ENCODE data around the gene CMC1. TPM values are rescaled to one million over a fixed set of nuclear protein-coding genes. Genes with fewer than 3 reads are reported as not detected.

Gene CMC1
- total RNA-seq, 1 experiment from 2014 or later, result 16.5 TPM

- Mint-ChIP-seq H3K27ac (peak overlapping the region in 1 of 3 experiments; percentile 96; a peak in 1 of 7 replicates), H3K9me3 (no peaks in the 10 kb centered on the region; a peak in 1 of 5 replicates), H3K4me3 (peak overlapping the region; percentile 78 to 87), H3K27me3 (ENCODE audit: low read depth) (no peaks in the 10 kb centered on the region), H3K36me3 (ENCODE audit: insufficient read depth in 1 of 3, low read depth in 3 of 3) (peaks cover 0 to 4% (median 2%) of the 10 kb centered on the region in 3 experiments; a peak in 4 of 7 replicates), H3K4me1 (peaks cover 48 to 51% of the 10 kb centered on the region in 2 experiments)
- Histone ChIP-seq H2AFZ (ENCODE audit: low read length) (peak overlapping the region; percentile 51), H3K4ac (ENCODE audit: low read depth, low read length) (no peak overlapping the region), H2BK15ac (ENCODE audit: low read depth, low read length) (no peak overlapping the region), H3K79me2 (ENCODE audit: insufficient read depth, low read length) (peaks cover 6% of the 10 kb centered on the region; the same call in 1 of the 2 replicates), H3T11ph (ENCODE audit: low read length) (no peak overlapping the region), H2BK5ac (ENCODE audit: insufficient read length, low read length) (no peak overlapping the region), H3K9ac (ENCODE audit: extremely low read depth, insufficient read length, low read length) (peak overlapping the region; percentile 15), H3K9me3 (ENCODE audit: control insufficient read depth, low read depth, low read length) (no peaks in the 10 kb centered on the region), H2BK120ac (ENCODE audit: low read depth, low read length, poor library complexity, severe bottlenecking) (no peak overlapping the region), H3K4me2 (ENCODE audit: insufficient read depth, insufficient read length, low read length) (peak overlapping the region; percentile 72), H4K91ac (ENCODE audit: insufficient read length, low read depth, low read length) (no peak overlapping the region), H3K23ac (ENCODE audit: insufficient read length, low read depth, low read length) (no peak overlapping the region), H4K8ac (replicated peaks; ENCODE audit: insufficient read length, low read depth, low read length) (no peak overlapping the region), H3K27ac (ENCODE audit: insufficient read length, low read depth, low read length) (no peak overlapping the region), H3K56ac (ENCODE audit: insufficient read length, low read depth, low read length) (no peak overlapping the region), H3K23me2 (ENCODE audit: insufficient read length, low read depth, low read length, poor library complexity, severe bottlenecking) (peaks cover 11% of the 10 kb centered on the region), H2BK12ac (ENCODE audit: insufficient read length, low read depth, low read length) (no peak overlapping the region), H3K4me1 (ENCODE audit: insufficient read depth, low read length) (peaks cover 9% of the 10 kb centered on the region; the same call in 1 of the 2 replicates), H2BK20ac (ENCODE audit: low read depth, low read length, poor library complexity, severe bottlenecking) (no peak overlapping the region), H3K27me3 (ENCODE audit: insufficient read depth, low read length) (no peaks in the 10 kb centered on the region), H4K20me1 (ENCODE audit: control insufficient read depth, insufficient read depth, insufficient read length) (no peaks in the 10 kb centered on the region), H4K5ac (ENCODE audit: insufficient read length, low read depth, low read length) (no peak overlapping the region), H3K79me1 (ENCODE audit: insufficient read depth, low read depth, low read length, poor library complexity, severe bottlenecking) (no peaks in the 10 kb centered on the region), H2AK5ac (ENCODE audit: insufficient read length, low read length) (no peak overlapping the region), H3K18ac (ENCODE audit: insufficient read length, low read depth, low read length) (no peak overlapping the region), H3K14ac (ENCODE audit: insufficient read depth, low read length) (no peak overlapping the region)
- peak; percentile 81 for DNase-seq
- no peak for TF ChIP-seq CTCF (conservative IDR thresholded peaks at IDR 0.05)
- WGBS (ENCODE audit: extremely low coverage, insufficient read length, low lambda C conversion rate), result no CpG with 5 or more reads among the region's 7 CpGs
Observed at GRCh38 chr3:28240441-28240840, 978 bp upstream of the CMC1 start.

Measured in H9 (cell line).